ENCODE data around the gene ARHGAP42. TPM values are rescaled to one million over a fixed set of nuclear protein-coding genes. Genes with fewer than 3 reads are reported as not detected.

Gene ARHGAP42
- total and polyA plus RNA-seq, 2 of the 13 experiments (the other 11 are each of a cell fraction or from before 2014, with no cell fraction given), result 2.5 to 4.3 TPM

- Histone ChIP-seq H4K20me1 (ENCODE audit: insufficient read depth, low read length) (no peaks in the 10 kb centered on the region), H3K27ac (ENCODE audit: extremely low read length, insufficient read depth, low read length) (no peak overlapping the region), H3K9me3 (ENCODE audit: low read length) (no peaks in the 10 kb centered on the region), H3K4me2 (ENCODE audit: low read depth, low read length) (no peak overlapping the region), H3K36me3 (replicated peaks in 1 of 2; ENCODE audit: control insufficient read depth in 1 of 2, insufficient read depth in 2 of 2, low read length in 2 of 2) (no peaks in the 10 kb centered on the region; a peak in 1 of 5 replicates), H3K4me1 (ENCODE audit: insufficient read depth, low read length) (no peaks in the 10 kb centered on the region), H3K27me3 (ENCODE audit: control insufficient read depth in 1 of 2, insufficient read depth in 2 of 2, low read length in 2 of 2) (no peaks in the 10 kb centered on the region; a peak in 1 of 5 replicates), H3K79me2 (ENCODE audit: insufficient read depth, low read length) (no peaks in the 10 kb centered on the region), H3K4me3 (replicated peaks in 1 of 3; ENCODE audit: insufficient read depth in 1 of 3, low read depth in 2 of 3, low read length in 3 of 3) (no peak overlapping the region), H2AFZ (ENCODE audit: low read length) (no peak overlapping the region), H3K9ac (ENCODE audit: insufficient read depth, low read depth, low read length) (no peak overlapping the region)
- in situ Hi-C loops (cut with HindIII; ENCODE audit: extremely low pct_ligation_motif_present, low pct_unique_long_range_greater_than_20kb) (no loop called here), intact Hi-C loops (cut with micrococcal nuclease; ENCODE audit: unreplicated experiment) (no loop called here)
- 47% methylated on average over 5 of the region's 5 CpGs for WGBS (ENCODE audit: low lambda C conversion rate)
- BruUV-seq (replicated peaks), result no TSS peak
- ChIA-PET CTCF (ENCODE audit: low intra/inter-chr PET ratio, low total read pairs) (no interaction called here), POLR2A (no interaction called here)
- FAIRE-seq (no peak), ATAC-seq (no peak), DNase-seq (ENCODE audit: low spot score) (no peak)
- TF ChIP-seq ZNF777 (CRISPR knock-in tag; IDR thresholded peaks at IDR 0.05) (no peak), KLF6 (CRISPR knock-in tag; IDR thresholded peaks at IDR 0.05) (no peak), ZBTB38 (CRISPR knock-in tag; IDR thresholded peaks at IDR 0.05) (no peak), MAFK (conservative IDR thresholded peaks at IDR 0.05 in 1 of 2, IDR thresholded peaks at IDR 0.05 in 1 of 2; ENCODE audit: low read length in 2 of 2) (no peak), EHMT2 (IDR thresholded peaks at IDR 0.05; ENCODE audit: borderline replicate concordance, low read depth, low read length) (no peak), ZNF850 (CRISPR knock-in tag; conservative IDR thresholded peaks at IDR 0.05) (no peak), HMG20B (CRISPR knock-in tag; conservative IDR thresholded peaks at IDR 0.05) (no peak), ZNF414 (CRISPR knock-in tag; IDR thresholded peaks at IDR 0.05) (no peak), ZNF275 (CRISPR knock-in tag; IDR thresholded peaks at IDR 0.05; ENCODE audit: borderline replicate concordance) (no peak), HNRNPLL (IDR thresholded peaks at IDR 0.05; ENCODE audit: low read depth, low read length, poor library complexity, severe bottlenecking) (no peak), ZNF576 (CRISPR knock-in tag; IDR thresholded peaks at IDR 0.05) (no peak), ZKSCAN5 (CRISPR knock-in tag; IDR thresholded peaks at IDR 0.05) (no peak), ZKSCAN1 (IDR thresholded peaks at IDR 0.05; ENCODE audit: low read length) (no peak)
Observed at GRCh38 chr11:100939571-100939970, 252.5 kb downstream of the ARHGAP42 start.

All from HepG2 (cell line).